Measurements from ENCODE around the gene HLF.

The HLF gene

GRCh38 chr17:55308613-55309391 lies 44.0 kb downstream of the HLF start:
- TF ChIP-seq USF1 (IDR thresholded peaks at IDR 0.05) = no peak
- TF ChIP-seq CEBPB (IDR thresholded peaks at IDR 0.05) = no peak
- no peak for TF ChIP-seq MAX (IDR thresholded peaks at IDR 0.05)
- no peak for TF ChIP-seq TAF1 (IDR thresholded peaks at IDR 0.05; ENCODE audit: low read depth)
- no peak for TF ChIP-seq ZBTB7A (IDR thresholded peaks at IDR 0.05; ENCODE audit: low read depth)
- no peak for TF ChIP-seq YY1 (IDR thresholded peaks at IDR 0.05; ENCODE audit: low read depth)
- TF ChIP-seq RAD21 (IDR thresholded peaks at IDR 0.05; ENCODE audit: low read depth) = no peak
- TF ChIP-seq NFIC (IDR thresholded peaks at IDR 0.05) = no peak
- no peak for TF ChIP-seq TEAD4 (IDR thresholded peaks at IDR 0.05)
- no peak for TF ChIP-seq CREB1 (IDR thresholded peaks at IDR 0.05; ENCODE audit: low read depth)
- no peak for TF ChIP-seq TCF12 (IDR thresholded peaks at IDR 0.05; ENCODE audit: low read depth)
- no peak for TF ChIP-seq FOXM1 (IDR thresholded peaks at IDR 0.05; ENCODE audit: borderline replicate concordance, low read depth)
- TF ChIP-seq EGR1 (IDR thresholded peaks at IDR 0.05) = no peak
- no peak for TF ChIP-seq REST (IDR thresholded peaks at IDR 0.05; ENCODE audit: low read depth)
- no peak for TF ChIP-seq EP300 (IDR thresholded peaks at IDR 0.05; ENCODE audit: borderline replicate concordance)

- TF ChIP-seq EP300 (IDR thresholded peaks at IDR 0.05; ENCODE audit: borderline replicate concordance) = no peak
- TF ChIP-seq ZBTB7A (IDR thresholded peaks at IDR 0.05; ENCODE audit: low read depth) = no peak
- TF ChIP-seq CEBPB (IDR thresholded peaks at IDR 0.05) = no peak
- no peak for TF ChIP-seq CREB1 (IDR thresholded peaks at IDR 0.05; ENCODE audit: low read depth)
- TF ChIP-seq EGR1 (IDR thresholded peaks at IDR 0.05) = no peak
- TF ChIP-seq USF1 (IDR thresholded peaks at IDR 0.05) = no peak
- TF ChIP-seq RAD21 (IDR thresholded peaks at IDR 0.05; ENCODE audit: low read depth) = no peak
- no peak for TF ChIP-seq TEAD4 (IDR thresholded peaks at IDR 0.05)
- TF ChIP-seq FOXM1 (IDR thresholded peaks at IDR 0.05; ENCODE audit: borderline replicate concordance, low read depth) = no peak
- no peak for TF ChIP-seq YY1 (IDR thresholded peaks at IDR 0.05; ENCODE audit: low read depth)
- TF ChIP-seq TAF1 (IDR thresholded peaks at IDR 0.05; ENCODE audit: low read depth) = no peak
- TF ChIP-seq NFIC (IDR thresholded peaks at IDR 0.05) = no peak
- no peak for TF ChIP-seq REST (IDR thresholded peaks at IDR 0.05; ENCODE audit: low read depth)
- no peak for TF ChIP-seq TCF12 (IDR thresholded peaks at IDR 0.05; ENCODE audit: low read depth)
- no peak for TF ChIP-seq MAX (IDR thresholded peaks at IDR 0.05)
These were observed 47.1 kb downstream of the HLF start for GRCh38 chr17:55311767-55312375.

GRCh38 chr17:55312852-55313251 lies 48.1 kb downstream of the HLF start:
- TF ChIP-seq YY1 (IDR thresholded peaks at IDR 0.05; ENCODE audit: low read depth) (no peak), CEBPB (IDR thresholded peaks at IDR 0.05) (no peak), MAX (IDR thresholded peaks at IDR 0.05) (no peak), RAD21 (IDR thresholded peaks at IDR 0.05; ENCODE audit: low read depth) (no peak), ZBTB7A (IDR thresholded peaks at IDR 0.05; ENCODE audit: low read depth) (no peak), EP300 (IDR thresholded peaks at IDR 0.05; ENCODE audit: borderline replicate concordance) (no peak)

GRCh38 chr17:55314061-55314783 lies 49.5 kb downstream of the HLF start:
- TF ChIP-seq EP300 (IDR thresholded peaks at IDR 0.05; ENCODE audit: borderline replicate concordance) = no peak
